H1 (cell line): ENCODE measurements around the gene MSI2. TPM values are rescaled to one million over a fixed set of nuclear protein-coding genes. Genes with fewer than 3 reads are reported as not detected.

Experiments used
- CTCF ChIA-PET: fragments of 300-600 bp; sonication (Branson Sonifier 250); formaldehyde crosslinking; loops from one replicate; lab custom pipeline; 2021; ENCODE audit not compliant: partially characterized antibody; lab: Charles Lee
- POLR2A ChIA-PET: fragments of 300-600 bp; sonication (Branson Sonifier 250); formaldehyde crosslinking; loops from one replicate; lab custom pipeline; 2021; ENCODE audit warnings: inconsistent platforms; ENCODE audit not compliant: partially characterized antibody; lab: Charles Lee
- DNase-seq, 2 experiments: peaks; one replicate each; pipeline versions ENCODE4 v3.0.0 to v3.0.0-alpha.2; 2010 to 2022; ENCODE audit warnings: low spot score in 2 of 2, low read depth in 1 of 2, mixed read lengths in 1 of 2
- FAIRE-seq: peaks from 2 replicates; lab custom pipeline; 2011; peaks lifted over from hg19 to GRCh38; lab: Jason Lieb, UNC
- H2AFZ ChIP-seq: 2 replicates; pipeline ENCODE4 v1.8.1; 2012; ENCODE audit warnings: low read length, inconsistent platforms
- H2AK5ac ChIP-seq: 2 replicates; pipeline ENCODE4 v1.6.1; 2013; ENCODE audit warnings: low read depth, low read length
- H2BK120ac ChIP-seq: replicated peaks from 2 replicates; pipeline ENCODE3; 2013; ENCODE audit warnings: low read depth, low read length, inconsistent platforms
- H2BK12ac ChIP-seq: 2 replicates; pipeline ENCODE4 v1.6.1; 2013; ENCODE audit warnings: low read depth, low read length
- H2BK15ac ChIP-seq: 2 replicates; pipeline ENCODE4 v1.6.1; 2013; ENCODE audit warnings: low read length
- H2BK20ac ChIP-seq: 2 replicates; pipeline ENCODE4 v1.6.1; 2013; ENCODE audit warnings: low read length
- H2BK5ac ChIP-seq: 2 replicates; pipeline ENCODE4 v1.6.1; 2013; ENCODE audit warnings: low read depth, low read length
- H3K14ac ChIP-seq: 2 replicates; pipeline ENCODE4 v1.6.1; 2013; ENCODE audit warnings: inconsistent platforms; ENCODE audit not compliant: insufficient read length
- H3K18ac ChIP-seq: 2 replicates; pipeline ENCODE4 v1.6.1; 2013; ENCODE audit warnings: low read length; ENCODE audit errors: extremely low read depth
- H3K23ac ChIP-seq: 2 replicates; pipeline ENCODE4 v1.6.1; 2013; ENCODE audit warnings: inconsistent platforms; ENCODE audit not compliant: insufficient read length
- H3K23me2 ChIP-seq: 2 replicates; pipeline ENCODE4 v1.6.1; 2013; ENCODE audit warnings: low read depth, low read length
- H3K27ac ChIP-seq: 2 replicates; pipeline ENCODE4 v1.6.1; 2011; ENCODE audit warnings: low read depth, low read length, inconsistent platforms
- H3K27me3 ChIP-seq, 4 experiments: replicated peaks in 1 of 4; 1 replicate in 1 of 4; 2 replicates in 3 of 4; pipeline versions ENCODE4 v1.6.1 to v1.8.1; 2011 to 2013; ENCODE audit warnings: low read length in 3 of 4, mild to moderate bottlenecking in 3 of 4, inconsistent platforms in 2 of 4, mixed read lengths in 2 of 4, moderate library complexity in 1 of 4; ENCODE audit not compliant: control insufficient read depth in 3 of 4, insufficient read depth in 3 of 4; ENCODE audit errors: extremely low read depth in 1 of 4
- H3K36me3 ChIP-seq, 4 experiments: 2 replicates each; pipeline versions ENCODE4 v1.6.1 to v1.8.1; 2011 to 2013; ENCODE audit warnings: mild to moderate bottlenecking in 4 of 4, low read length in 3 of 4, moderate library complexity in 2 of 4, control low read depth in 1 of 4, inconsistent platforms in 1 of 4; ENCODE audit not compliant: insufficient read depth in 4 of 4, control insufficient read depth in 2 of 4
- H3K4ac ChIP-seq: replicated peaks from 2 replicates; pipeline ENCODE3; 2013; ENCODE audit warnings: low read length, low read depth, mixed read lengths, inconsistent platforms; ENCODE audit not compliant: insufficient read length
- H3K4me1 ChIP-seq, 4 experiments: replicated peaks in 1 of 4; 1 replicate in 1 of 4; 2 replicates in 3 of 4; pipeline versions ENCODE4 v1.6.1 to v1.8.1; 2011 to 2013; ENCODE audit warnings: low read length in 3 of 4, inconsistent platforms in 2 of 4, mixed read lengths in 1 of 4; ENCODE audit not compliant: insufficient read depth in 4 of 4, control insufficient read depth in 3 of 4
- H3K4me2 ChIP-seq, 2 experiments: 2 replicates each; pipeline versions ENCODE4 v1.6.1 to v1.8.1; 2011 to 2013; ENCODE audit warnings: low read depth in 2 of 2, low read length in 2 of 2, control low read depth in 1 of 2, inconsistent platforms in 1 of 2, mild to moderate bottlenecking in 1 of 2; ENCODE audit not compliant: insufficient read depth in 1 of 2
- H3K4me3 ChIP-seq, 4 experiments: fragments of 200-600, 300-600 bp in 1 of 4; sonication (generic), shearing (Covaris generic), sonication (Bioruptor Twin) in 1 of 4; 2 replicates each; pipeline versions ENCODE4 v1.5.1 to v1.8.1; 2011 to 2016; ENCODE audit warnings: low read length in 4 of 4, low read depth in 3 of 4, control low read depth in 2 of 4, inconsistent platforms in 2 of 4, mild to moderate bottlenecking in 2 of 4, mixed read lengths in 1 of 4, moderate library complexity in 1 of 4; ENCODE audit not compliant: insufficient read depth in 2 of 4; ENCODE audit errors: extremely low read depth in 1 of 4
- H3K56ac ChIP-seq: replicated peaks from 2 replicates; pipeline ENCODE3; 2013; ENCODE audit warnings: low read depth, mild to moderate bottlenecking, mixed read lengths, low read length, inconsistent platforms; ENCODE audit not compliant: insufficient read length
- H3K79me1 ChIP-seq: 2 replicates; pipeline ENCODE4 v1.6.1; 2013; ENCODE audit warnings: low read depth, low read length, control low read depth
- H3K79me2 ChIP-seq, 2 experiments: 2 replicates each; pipeline versions ENCODE4 v1.6.1 to v1.8.1; 2012 to 2013; ENCODE audit warnings: low read length in 2 of 2, mild to moderate bottlenecking in 2 of 2, inconsistent platforms in 1 of 2; ENCODE audit not compliant: insufficient read depth in 2 of 2, control insufficient read depth in 1 of 2
- H3K9ac ChIP-seq, 4 experiments: replicated peaks in 1 of 4; 1 replicate in 1 of 4; 2 replicates in 3 of 4; pipeline versions ENCODE4 v1.6.1 to v1.8.1; 2011 to 2013; ENCODE audit warnings: low read depth in 3 of 4, low read length in 3 of 4, control low read depth in 2 of 4, mild to moderate bottlenecking in 2 of 4, moderate library complexity in 2 of 4, inconsistent platforms in 1 of 4; ENCODE audit errors: extremely low read depth in 1 of 4
- H3K9me3 ChIP-seq, 2 experiments: 2 replicates each; pipeline versions ENCODE4 v1.6.1 to v1.8.1; 2012 to 2013; ENCODE audit warnings: mild to moderate bottlenecking in 2 of 2, moderate library complexity in 2 of 2, control low read depth in 1 of 2, inconsistent platforms in 1 of 2, low read depth in 1 of 2, low read length in 1 of 2, mixed read lengths in 1 of 2; ENCODE audit not compliant: insufficient read depth in 2 of 2
- H4K20me1 ChIP-seq, 2 experiments: replicated peaks in 1 of 2; 2 replicates each; pipeline versions ENCODE3 to v1.8.1; 2011 to 2013; ENCODE audit warnings: inconsistent platforms in 2 of 2, low read length in 2 of 2, mild to moderate bottlenecking in 1 of 2; ENCODE audit not compliant: insufficient read depth in 2 of 2, control insufficient read depth in 1 of 2
- H4K5ac ChIP-seq: 2 replicates; pipeline ENCODE4 v1.6.1; 2013; ENCODE audit warnings: low read length, low read depth, mixed read lengths, inconsistent platforms; ENCODE audit not compliant: insufficient read length
- H4K8ac ChIP-seq: 2 replicates; pipeline ENCODE4 v1.8.0; 2013; ENCODE audit warnings: mild to moderate bottlenecking, moderate library complexity, low read length, inconsistent platforms; ENCODE audit not compliant: insufficient read depth; ENCODE audit errors: extremely low read depth
- H4K91ac ChIP-seq: replicated peaks from 2 replicates; pipeline ENCODE3; 2013; ENCODE audit warnings: low read length, mixed read lengths, inconsistent platforms; ENCODE audit not compliant: insufficient read length
- BACH1 ChIP-seq: IDR thresholded peaks from 2 replicates; pipeline ENCODE4 v1.6.1; 2012; ENCODE audit warnings: low read length, improper control_type of control experiment
- CBX8 ChIP-seq: fragments of 300-800, 300-1000 bp; sonication (generic); IDR thresholded peaks from 2 replicates; pipeline ENCODE4 v1.7.1; 2016; ENCODE audit warnings: low read depth, low read length, borderline replicate concordance
- GABPA ChIP-seq: IDR thresholded peaks from 2 replicates; pipeline ENCODE4 v1.6.1; 2011; ENCODE audit warnings: mild to moderate bottlenecking, low read length, moderate library complexity, borderline replicate concordance; ENCODE audit not compliant: insufficient read depth
- GTF2F1 ChIP-seq: IDR thresholded peaks from 2 replicates; pipeline ENCODE4 v1.6.1; 2012; ENCODE audit warnings: low read depth, low read length, improper control_type of control experiment, borderline replicate concordance
- KDM1A ChIP-seq: fragments of 200-600, 300-600 bp; sonication (generic); IDR thresholded peaks from 2 replicates; pipeline ENCODE4 v1.7.1; 2016; ENCODE audit warnings: mild to moderate bottlenecking, low read length, borderline replicate concordance
- NANOG ChIP-seq: IDR thresholded peaks from 2 replicates; pipeline ENCODE4 v1.6.1; 2011; ENCODE audit warnings: low read length, low read depth, mild to moderate bottlenecking, inconsistent platforms; ENCODE audit not compliant: insufficient read depth, poor library complexity, severe bottlenecking
- NRF1 ChIP-seq: IDR thresholded peaks from 2 replicates; pipeline ENCODE4 v1.6.1; 2011; ENCODE audit warnings: mild to moderate bottlenecking, low read depth, low read length, improper control_type of control experiment
- SIRT6 ChIP-seq: IDR thresholded peaks from one replicate; pipeline ENCODE4 v1.7.1; 2012; ENCODE audit warnings: low read length, inconsistent platforms
- SP4 ChIP-seq: IDR thresholded peaks from 2 replicates; pipeline ENCODE4 v1.6.1; 2012; ENCODE audit warnings: low read length, inconsistent platforms
- TAF7 ChIP-seq: optimal IDR thresholded peaks from 2 replicates; pipeline ENCODE3; 2011; ENCODE audit warnings: low read depth, mild to moderate bottlenecking, inconsistent platforms, low read length, moderate library complexity, borderline replicate concordance
- YY1 ChIP-seq: IDR thresholded peaks from 2 replicates; pipeline ENCODE4 v1.6.1; 2011; ENCODE audit warnings: low read depth, mild to moderate bottlenecking, low read length
- WGBS, 2 experiments: shearing (Covaris generic) in 1 of 2; methylation state at CpG; one replicate each; pipeline versions ENCODE4 v1.1.6 to v1.1.7; 2013 to 2015; ENCODE audit warnings: low lambda C conversion rate in 2 of 2, mixed read lengths in 2 of 2, inconsistent platforms in 1 of 2, low coverage in 1 of 2, missing lambda C conversion rate in 1 of 2; ENCODE audit not compliant: insufficient replicate concordance in 2 of 2, insufficient coverage in 1 of 2, insufficient read length in 1 of 2; ENCODE audit errors: extremely low coverage in 1 of 2, missing lambda C conversion rate in 1 of 2; 5-methylcytosine and 5-hydroxymethylcytosine counted together
- polyA plus RNA-seq, 7 experiments: library from polyadenylated mRNA; depleted of rRNA in 3 of 7; stranded (reverse) in 5 of 7; unstranded in 2 of 7; fragments of >200 nt in 5 of 7; fragments of 200-250 nt in 2 of 7; gene quantifications; 1 replicate in 5 of 7; 2 replicates in 1 of 7; 4 replicates in 1 of 7; pipeline versions ENCODE4 v1.2.1 to v1.2.3, GENCODE V29; 2011 to 2013; ENCODE audit warnings: missing spikeins in 2 of 7, mixed read lengths in 2 of 7
- total RNA-seq: library from RNA; stranded (reverse); fragmentation: NEBNext Ultra II Directional; extraction: Animal tissue kit (Norgen Biotek cat#: 25700); gene quantifications from 2 replicates; pipeline ENCODE4 v1.2.1, GENCODE V29; 2021
- TF ChIP-seq, protein P1 (sequence below): IDR thresholded peaks from 2 replicates; pipeline ENCODE4 v1.6.1; 2011; ENCODE audit warnings: low read length, improper control_type of control experiment

Gene MSI2
- total and polyA plus RNA-seq, 2 of the 8 experiments (the other 6 are each of a cell fraction or from before 2014, with no cell fraction given) = 36.7 to 80.6 TPM

GRCh38 chr17:57434361-57434760 is 178.0 kb downstream of the MSI2 start:
- Histone ChIP-seq H3K56ac (no peak overlapping the region), H2BK20ac (no peak overlapping the region), H3K18ac (no peak overlapping the region), H2AK5ac (no peak overlapping the region), H4K20me1 (peaks cover 4 to 7% of the 10 kb centered on the region in 2 experiments), H4K5ac (no peak overlapping the region), H4K8ac (no peak overlapping the region), H2BK12ac (no peak overlapping the region)
- TF ChIP-seq CBX8 (no peak), KDM1A (no peak), TAF7 (no peak), NANOG (no peak), SIRT6 (no peak), NRF1 (no peak), SP4 (no peak), GTF2F1 (no peak), YY1 (no peak), BACH1 (no peak), GABPA (no peak)
- TF ChIP-seq, protein P1, sequence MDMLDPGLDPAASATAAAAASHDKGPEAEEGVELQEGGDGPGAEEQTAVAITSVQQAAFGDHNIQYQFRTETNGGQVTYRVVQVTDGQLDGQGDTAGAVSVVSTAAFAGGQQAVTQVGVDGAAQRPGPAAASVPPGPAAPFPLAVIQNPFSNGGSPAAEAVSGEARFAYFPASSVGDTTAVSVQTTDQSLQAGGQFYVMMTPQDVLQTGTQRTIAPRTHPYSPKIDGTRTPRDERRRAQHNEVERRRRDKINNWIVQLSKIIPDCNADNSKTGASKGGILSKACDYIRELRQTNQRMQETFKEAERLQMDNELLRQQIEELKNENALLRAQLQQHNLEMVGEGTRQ = no peak
- TF ChIP-seq, all 59 proteins: peak for 0
- Histone ChIP-seq H3K27me3 (no peaks in the 10 kb centered on the region), H2BK15ac (no peak overlapping the region), H3K4ac (no peak overlapping the region), H3K23ac (no peak overlapping the region), H3K4me1 (peaks cover 2 to 11% (median 6%) of the 10 kb centered on the region in 4 experiments; a peak in 5 of 7 replicates), H3K9ac (no peak overlapping the region), H3K4me2 (no peak overlapping the region), H3K23me2 (no peaks in the 10 kb centered on the region; the same call in 1 of the 2 replicates), H2BK120ac (no peak overlapping the region), H3K9me3 (no peaks in the 10 kb centered on the region), H3K4me3 (no peak overlapping the region), H3K36me3 (no peaks in the 10 kb centered on the region), H2AFZ (no peak overlapping the region), H2BK5ac (no peak overlapping the region), H3K79me1 (peaks cover 12% of the 10 kb centered on the region; the same call in 1 of the 2 replicates), H3K27ac (no peak overlapping the region), H3K79me2 (peaks cover 0 to 49% of the 10 kb centered on the region in 2 experiments; a peak in 3 of 4 replicates), H4K91ac (no peak overlapping the region), H3K14ac (no peak overlapping the region)
- no peak for FAIRE-seq
- DNase-seq = no peak
- WGBS, 2 experiments = 92% methylated on average over 1 of the region's 1 CpG; no CpG with 5 or more reads in 1 of the 2 experiments
- ChIA-PET POLR2A (no interaction called here), CTCF (interaction anchor here (1.4 kb wide), 1 partner anchor 8 kb away, joined by 5 read pairs; no protein-coding TSS in a partner anchor)
